Smooth muscle cell (in vitro differentiated cells): ENCODE measurements around the gene SEC14L1. TPM values are rescaled to one million over a fixed set of nuclear protein-coding genes. Genes with fewer than 3 reads are reported as not detected.
A peak's percentile ranks its signal among the peaks of the same experiment; 100 is the strongest.

Experiments used
- DNase-seq: peaks from one replicate; lab custom pipeline; 2025; ENCODE audit not compliant: unreplicated experiment; lab: John Stamatoyannopoulos, UW
- H2AFZ ChIP-seq: fragments of 200-600 bp; sonication (generic); 2 replicates; pipeline ENCODE4 v1.6.0; 2016; ENCODE audit warnings: antibody characterized with exemption, low read depth, mild to moderate bottlenecking
- H3F3A ChIP-seq: fragments of 200-600 bp; sonication (generic); 2 replicates; pipeline ENCODE4 v1.6.0; 2017; ENCODE audit warnings: antibody characterized with exemption, low read depth
- H3K27ac ChIP-seq: fragments of 200-600 bp; sonication (generic); 2 replicates; pipeline ENCODE4 v1.5.1; 2016; ENCODE audit warnings: low read depth, mild to moderate bottlenecking
- H3K27me3 ChIP-seq: fragments of 200-600 bp; sonication (generic); 2 replicates; pipeline ENCODE4 v1.6.1; 2016; ENCODE audit warnings: low read depth, mild to moderate bottlenecking
- H3K36me3 ChIP-seq: fragments of 200-600 bp; sonication (generic); 2 replicates; pipeline ENCODE4 v1.5.1; 2016; ENCODE audit warnings: low read depth
- H3K4me1 ChIP-seq: fragments of 200-600 bp; sonication (generic); 2 replicates; pipeline ENCODE4 v1.5.1; 2016; ENCODE audit warnings: low read depth
- H3K4me2 ChIP-seq: fragments of 200-600 bp; sonication (generic); 2 replicates; pipeline ENCODE4 v1.6.0; 2016; ENCODE audit warnings: mild to moderate bottlenecking
- H3K4me3 ChIP-seq: fragments of 200-600 bp; sonication (generic); 2 replicates; pipeline ENCODE4 v1.5.1; 2016; ENCODE audit warnings: mild to moderate bottlenecking
- H3K79me2 ChIP-seq: fragments of 200-600 bp; sonication (generic); 2 replicates; pipeline ENCODE4 v1.6.0; 2016; ENCODE audit warnings: low read depth, mild to moderate bottlenecking
- H3K9ac ChIP-seq: fragments of 200-600 bp; sonication (generic); 2 replicates; pipeline ENCODE4 v1.6.0; 2016; ENCODE audit warnings: low read depth
- H3K9me3 ChIP-seq: fragments of 200-600 bp; sonication (generic); replicated peaks from 2 replicates; pipeline ENCODE4 v1.5.1; 2016; ENCODE audit warnings: low read depth
- H4K20me1 ChIP-seq: fragments of 200-600 bp; sonication (generic); 2 replicates; pipeline ENCODE4 v1.6.0; 2016; ENCODE audit warnings: low read depth
- WGBS: methylation state at CpG from one replicate; pipeline ENCODE4 v1.1.7; 2016; ENCODE audit warnings: low lambda C conversion rate; 5-methylcytosine and 5-hydroxymethylcytosine counted together
- polyA plus RNA-seq: library from polyadenylated mRNA; unstranded; fragments of >200 nt; fragmentation: Nextera tagmentation; extraction: Ambion mirVana; gene quantifications from 2 replicates; pipeline ENCODE4 v1.2.1, GENCODE V29; 2016
- total RNA-seq: library from RNA; depleted of rRNA; stranded (reverse); fragments of >200 nt; gene quantifications from 2 replicates; pipeline ENCODE4 v1.2.3, GENCODE V29; 2014
- TF ChIP-seq, protein P1 (sequence below): fragments of 200-600 bp; sonication (generic); IDR thresholded peaks from 2 replicates; pipeline ENCODE4 v1.5.1; 2017; ENCODE audit warnings: borderline replicate concordance, mild to moderate bottlenecking, antibody characterized with exemption; ENCODE audit not compliant: insufficient read depth, poor library complexity, severe bottlenecking

Gene SEC14L1
- total and polyA plus RNA-seq, 2 experiments from 2014 or later: 25.1 to 25.8 TPM

DNA sequence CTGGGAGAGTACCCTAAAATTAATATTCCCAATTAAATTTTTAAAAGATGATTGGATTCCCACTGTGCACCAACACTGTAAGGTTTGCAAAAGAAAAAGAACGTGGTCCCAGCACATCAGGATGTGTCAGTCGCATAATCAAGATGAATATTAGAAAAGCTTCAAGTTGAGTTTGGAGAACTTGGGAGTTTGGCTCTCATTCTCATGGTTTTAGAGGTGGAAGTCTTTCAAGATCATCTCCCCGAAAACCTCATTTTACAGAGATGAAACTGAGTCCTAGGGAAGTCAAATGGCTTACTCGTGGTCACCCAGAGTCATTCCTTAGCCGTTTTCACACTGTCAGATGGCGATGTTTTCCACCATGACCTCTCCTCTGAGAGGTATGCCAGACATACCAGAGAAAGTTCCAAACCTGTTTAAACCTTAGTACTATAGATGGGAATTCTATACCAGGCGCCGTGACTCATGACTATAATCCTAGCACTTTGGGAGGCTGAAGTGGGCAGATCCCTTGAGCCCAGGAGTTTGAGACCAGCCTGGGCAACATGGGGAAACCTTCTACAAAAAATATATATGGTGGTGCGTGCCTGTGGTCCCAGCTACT is 1.2 kb downstream of the SEC14L1 start:
- peak overlapping the region; percentile 92 for H3K27ac ChIP-seq
- 50% methylated on average over 9 of the region's 9 CpGs for WGBS
- H3K4me2 ChIP-seq: peak overlapping the region; percentile 93
- no peak for DNase-seq
- no peaks in the 10 kb centered on the region for H3K9me3 ChIP-seq
- H3K27me3 ChIP-seq: no peaks in the 10 kb centered on the region
- peaks cover 48% of the 10 kb centered on the region for H4K20me1 ChIP-seq
- no peak overlapping the region for H2AFZ ChIP-seq
- peaks cover 11% of the 10 kb centered on the region for H3K4me1 ChIP-seq
- H3K4me3 ChIP-seq: peak overlapping the region; percentile 92
- H3K79me2 ChIP-seq: peaks cover 42% of the 10 kb centered on the region
- peak overlapping the region; percentile 97 for H3K9ac ChIP-seq
- peaks cover 3% of the 10 kb centered on the region for H3F3A ChIP-seq
- H3K36me3 ChIP-seq: no peaks in the 10 kb centered on the region
- TF ChIP-seq, protein P1, sequence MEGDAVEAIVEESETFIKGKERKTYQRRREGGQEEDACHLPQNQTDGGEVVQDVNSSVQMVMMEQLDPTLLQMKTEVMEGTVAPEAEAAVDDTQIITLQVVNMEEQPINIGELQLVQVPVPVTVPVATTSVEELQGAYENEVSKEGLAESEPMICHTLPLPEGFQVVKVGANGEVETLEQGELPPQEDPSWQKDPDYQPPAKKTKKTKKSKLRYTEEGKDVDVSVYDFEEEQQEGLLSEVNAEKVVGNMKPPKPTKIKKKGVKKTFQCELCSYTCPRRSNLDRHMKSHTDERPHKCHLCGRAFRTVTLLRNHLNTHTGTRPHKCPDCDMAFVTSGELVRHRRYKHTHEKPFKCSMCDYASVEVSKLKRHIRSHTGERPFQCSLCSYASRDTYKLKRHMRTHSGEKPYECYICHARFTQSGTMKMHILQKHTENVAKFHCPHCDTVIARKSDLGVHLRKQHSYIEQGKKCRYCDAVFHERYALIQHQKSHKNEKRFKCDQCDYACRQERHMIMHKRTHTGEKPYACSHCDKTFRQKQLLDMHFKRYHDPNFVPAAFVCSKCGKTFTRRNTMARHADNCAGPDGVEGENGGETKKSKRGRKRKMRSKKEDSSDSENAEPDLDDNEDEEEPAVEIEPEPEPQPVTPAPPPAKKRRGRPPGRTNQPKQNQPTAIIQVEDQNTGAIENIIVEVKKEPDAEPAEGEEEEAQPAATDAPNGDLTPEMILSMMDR: no peak

DNA sequence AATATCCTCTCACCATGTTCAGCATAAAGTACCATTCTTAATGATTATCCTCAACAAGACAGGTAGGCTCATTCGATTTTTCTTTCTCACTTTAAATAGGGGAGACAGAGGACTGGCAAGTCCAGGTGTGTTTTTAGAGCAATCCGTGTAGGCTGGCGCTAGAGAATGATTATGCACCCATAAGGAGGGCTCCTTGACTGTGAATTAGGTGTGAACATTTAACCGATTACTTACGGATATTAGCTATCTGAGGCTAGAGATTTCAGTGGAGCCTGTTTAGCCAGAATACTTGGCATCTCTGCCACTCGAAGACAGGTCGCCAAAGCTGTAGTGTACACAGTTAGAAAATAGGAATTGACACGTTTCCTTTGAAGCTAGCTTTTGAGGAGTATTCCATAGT is 1.9 kb downstream of the SEC14L1 start:
- Histone ChIP-seq H3K4me2 (no peak overlapping the region), H3K79me2 (peaks cover 49% of the 10 kb centered on the region)

DNA sequence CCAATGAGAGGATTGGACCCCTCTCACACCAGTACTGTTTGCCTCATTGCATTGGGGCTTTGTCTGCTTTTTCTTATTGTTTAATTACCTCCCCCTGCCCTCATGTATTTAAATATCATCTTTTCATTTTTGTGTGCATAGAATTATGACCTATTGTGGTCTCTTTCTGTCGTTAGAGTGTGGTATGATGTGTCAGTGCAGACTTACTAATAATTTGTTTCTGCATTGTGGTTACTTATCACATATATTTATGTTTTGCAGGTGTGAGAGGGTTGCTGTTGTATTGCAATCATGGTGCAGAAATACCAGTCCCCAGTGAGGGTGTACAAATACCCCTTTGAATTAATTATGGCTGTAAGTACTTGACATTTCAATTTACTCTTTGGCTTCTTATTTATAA is 2.5 kb downstream of the SEC14L1 start:
- H3K27ac ChIP-seq: no peak overlapping the region
- H3K27me3 ChIP-seq: no peaks in the 10 kb centered on the region
- peaks cover 61% of the 10 kb centered on the region for H4K20me1 ChIP-seq
- H3K4me1 ChIP-seq: peaks cover 11% of the 10 kb centered on the region
- no peaks in the 10 kb centered on the region for H3K36me3 ChIP-seq
- no peak for DNase-seq
- H3K9ac ChIP-seq: no peak overlapping the region
- H3K9me3 ChIP-seq: no peaks in the 10 kb centered on the region
- 78% methylated on average over 1 of the region's 1 CpG for WGBS
- no peak overlapping the region for H2AFZ ChIP-seq
- H3F3A ChIP-seq: peaks cover 3% of the 10 kb centered on the region
- peaks cover 53% of the 10 kb centered on the region for H3K79me2 ChIP-seq
- no peak overlapping the region for H3K4me2 ChIP-seq
- TF ChIP-seq, protein P1: no peak
- H3K4me3 ChIP-seq: no peak overlapping the region

More for the DNA sequence above, 1.9 kb downstream of the SEC14L1 start:
- Histone ChIP-seq H3K9me3 (no peaks in the 10 kb centered on the region), H3F3A (peaks cover 3% of the 10 kb centered on the region), H2AFZ (no peak overlapping the region), H3K9ac (no peak overlapping the region), H4K20me1 (peaks cover 55% of the 10 kb centered on the region), H3K27me3 (no peaks in the 10 kb centered on the region), H3K27ac (peak overlapping the region; percentile 92), H3K4me1 (peaks cover 11% of the 10 kb centered on the region), H3K4me3 (no peak overlapping the region), H3K36me3 (no peaks in the 10 kb centered on the region)
- no peak for DNase-seq
- TF ChIP-seq, protein P1: no peak
- 95% methylated on average over 8 of the region's 8 CpGs for WGBS

DNA sequence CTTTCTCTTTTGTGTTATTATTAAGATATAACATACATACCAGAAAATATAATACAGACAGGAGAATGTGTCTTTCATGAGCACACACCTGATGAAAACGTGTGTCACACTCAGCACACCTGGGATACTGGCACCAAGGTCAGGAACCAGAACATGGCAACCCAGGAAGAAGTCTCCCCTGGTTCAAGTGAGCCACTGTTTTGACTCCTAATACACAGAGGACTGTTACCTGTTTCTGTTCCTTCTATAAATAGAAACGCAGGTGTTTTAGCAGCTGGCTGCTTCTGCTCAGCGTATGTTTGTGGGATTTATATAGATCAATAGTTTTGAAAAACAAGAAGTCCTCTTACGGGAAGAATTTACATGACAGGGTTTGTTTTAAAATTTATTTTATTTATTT is 3.5 kb downstream of the SEC14L1 start:
- DNase-seq: no peak
- 98% methylated on average over 4 of the region's 4 CpGs for WGBS
- H2AFZ ChIP-seq: no peak overlapping the region
- no peak overlapping the region for H3K9ac ChIP-seq
- peaks cover 58% of the 10 kb centered on the region for H3K79me2 ChIP-seq
- H3K4me1 ChIP-seq: peaks cover 11% of the 10 kb centered on the region
- no peaks in the 10 kb centered on the region for H3K36me3 ChIP-seq
- no peak overlapping the region for H3K27ac ChIP-seq
- no peaks in the 10 kb centered on the region for H3K27me3 ChIP-seq
- H3K4me2 ChIP-seq: no peak overlapping the region
- no peak overlapping the region for H3K4me3 ChIP-seq
- no peaks in the 10 kb centered on the region for H3K9me3 ChIP-seq
- TF ChIP-seq, protein P1: no peak
- H4K20me1 ChIP-seq: peaks cover 71% of the 10 kb centered on the region
- H3F3A ChIP-seq: peaks cover 3% of the 10 kb centered on the region
